Naive thymus-derived CD8-positive, alpha-beta T cell (primary cell): ENCODE measurements around the gene SLC35G4. TPM values are rescaled to one million over a fixed set of nuclear protein-coding genes. Genes with fewer than 3 reads are reported as not detected.
"Not testable (repeated sequence)": the region's sequence is repeated elsewhere in the genome, so short reads cannot be mapped to it uniquely, and the experiment has no call there.

ENCODE experiments used
- ATAC-seq, 2 donors: fragments of 150-1000 bp; cut with Tn5 transposase in 1 of 2; sonication (Bioruptor Pico), chemical (Tn5 transposase) in 1 of 2; 1 replicate in 1 of 2; 2 replicates in 1 of 2; pipeline ENCODE4 v1.10.0; 2021; ENCODE audit warnings: mild to moderate bottlenecking in 2 of 2, moderate library complexity in 2 of 2
- POLR2A ChIA-PET: fragments of 350-600 bp; sonication (Branson Sonifier 250); formaldehyde crosslinking; loops from one replicate; lab custom pipeline; 2021; ENCODE audit warnings: antibody characterized with exemption; lab: Charles Lee
- DNase-seq, 10 donors: peaks; one replicate each; pipeline versions ENCODE4 v3.0.0 to v3.0.0-alpha.2; 2020 to 2022
- H3K27ac Mint-ChIP-seq, 10 donors: one replicate each; pipeline ENCODE4 v1.8.0; 2020 to 2022; ENCODE audit warnings: mild to moderate bottlenecking in 10 of 10, mixed read lengths in 10 of 10, moderate library complexity in 4 of 10, inconsistent platforms in 1 of 10
- H3K27me3 Mint-ChIP-seq, 5 donors: one replicate each; pipeline ENCODE4 v1.8.0; 2021 to 2022; ENCODE audit warnings: mixed read lengths in 5 of 5
- H3K36me3 Mint-ChIP-seq, 3 donors: one replicate each; pipeline ENCODE4 v1.8.0; 2020 to 2022; ENCODE audit warnings: mixed read lengths in 3 of 3, mild to moderate bottlenecking in 2 of 3, inconsistent platforms in 1 of 3
- H3K4me1 Mint-ChIP-seq, 4 donors: one replicate each; pipeline ENCODE4 v1.8.0; 2021 to 2022; ENCODE audit warnings: mixed read lengths in 4 of 4
- H3K4me3 Mint-ChIP-seq, 10 donors: one replicate each; pipeline ENCODE4 v1.8.0; 2020 to 2022; ENCODE audit warnings: mild to moderate bottlenecking in 10 of 10, mixed read lengths in 10 of 10, moderate library complexity in 6 of 10, inconsistent platforms in 1 of 10
- H3K9me3 Mint-ChIP-seq, 9 donors: one replicate each; pipeline ENCODE4 v1.8.0; 2020 to 2022; ENCODE audit warnings: mixed read lengths in 9 of 9, mild to moderate bottlenecking in 3 of 9, inconsistent platforms in 1 of 9, moderate library complexity in 1 of 9
- microRNA-seq: library from miRNA; unstranded; fragments of <30 nt; microRNA quantifications from one replicate; pipeline ENCODE4 v1.2.0, GENCODE V29; 2022; ENCODE audit warnings: borderline microRNAs expressed
- polyA plus RNA-seq, 3 donors: library from polyadenylated mRNA; unstranded; fragments of 300-500 nt; fragmentation: Illumina TruSeq; gene quantifications; one replicate each; pipeline ENCODE4 v1.2.3, GENCODE V29; 2021
- total RNA-seq, 8 experiments: library from RNA in 2 of 8; stranded (reverse) in 2 of 8; gene quantifications; one replicate each; pipeline ENCODE4 v1.2.3 and lab custom pipeline; 2021 to 2026

Gene SLC35G4
- total and polyA plus RNA-seq, 5 experiments from 2014 or later: not detected

DNA sequence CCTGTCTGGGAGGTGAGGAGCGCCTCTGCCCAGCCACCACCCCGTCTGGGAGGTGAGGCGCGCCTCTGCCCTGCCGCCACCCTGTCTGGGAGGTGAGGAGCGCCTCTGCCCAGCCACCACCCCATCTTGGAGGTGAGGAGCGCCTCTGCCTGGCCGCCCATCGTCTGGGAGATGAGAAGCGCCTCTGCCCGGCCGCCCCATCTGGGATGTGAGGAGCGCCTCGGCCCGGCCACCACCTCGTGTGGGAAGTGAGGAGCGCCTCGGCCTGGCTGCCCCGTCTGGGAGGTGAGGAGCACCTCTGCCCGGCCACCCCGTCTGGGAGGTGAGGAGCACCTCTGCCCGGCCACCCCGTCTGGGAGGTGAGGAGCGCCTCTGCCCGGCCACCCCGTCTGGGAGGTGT is 38.4 kb downstream of the SLC35G4 start:
- POLR2A ChIA-PET, H3K4me1 Mint-ChIP-seq, ATAC-seq, H3K27ac Mint-ChIP-seq, DNase-seq, H3K4me3 Mint-ChIP-seq, H3K36me3 Mint-ChIP-seq: not testable (repeated sequence)
- peaks cover 0 to 18% (median 6%) of the 10 kb centered on the region in 9 donors for H3K9me3 Mint-ChIP-seq
- H3K27me3 Mint-ChIP-seq: peaks cover 0 to 25% (median 3%) of the 10 kb centered on the region in 5 donors

DNA sequence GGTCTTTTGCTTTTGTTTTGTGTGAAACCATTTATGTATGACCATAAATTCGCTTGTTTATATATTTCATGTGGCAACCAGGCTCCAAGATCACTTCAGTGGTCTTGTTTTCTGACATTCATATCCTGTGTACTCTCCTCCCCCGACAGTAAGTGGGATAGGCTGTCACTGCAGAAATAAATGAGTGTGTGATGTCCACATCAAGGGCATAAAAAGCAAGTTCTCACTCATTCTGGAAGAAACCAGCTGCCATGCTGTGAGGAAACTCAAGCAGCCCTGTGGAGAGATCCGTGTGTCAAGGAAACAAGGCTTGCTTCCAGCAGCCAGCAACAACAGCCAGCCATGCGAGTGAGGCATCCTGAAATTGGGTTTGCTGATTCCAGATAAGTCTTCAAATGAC is 40.4 kb downstream of the SLC35G4 start:
- peaks cover 0 to 8% (median 3%) of the 10 kb centered on the region in 3 donors for H3K36me3 Mint-ChIP-seq
- DNase-seq: no peak
- ATAC-seq: no peak
- no peaks in the 10 kb centered on the region for H3K4me1 Mint-ChIP-seq
- H3K27me3 Mint-ChIP-seq: peaks cover 5 to 44% (median 19%) of the 10 kb centered on the region in 5 donors
- peaks cover 0 to 18% (median 6%) of the 10 kb centered on the region in 9 donors for H3K9me3 Mint-ChIP-seq
- H3K27ac Mint-ChIP-seq: no peak overlapping the region
- no peak overlapping the region for H3K4me3 Mint-ChIP-seq
- POLR2A ChIA-PET: no interaction called here

DNA sequence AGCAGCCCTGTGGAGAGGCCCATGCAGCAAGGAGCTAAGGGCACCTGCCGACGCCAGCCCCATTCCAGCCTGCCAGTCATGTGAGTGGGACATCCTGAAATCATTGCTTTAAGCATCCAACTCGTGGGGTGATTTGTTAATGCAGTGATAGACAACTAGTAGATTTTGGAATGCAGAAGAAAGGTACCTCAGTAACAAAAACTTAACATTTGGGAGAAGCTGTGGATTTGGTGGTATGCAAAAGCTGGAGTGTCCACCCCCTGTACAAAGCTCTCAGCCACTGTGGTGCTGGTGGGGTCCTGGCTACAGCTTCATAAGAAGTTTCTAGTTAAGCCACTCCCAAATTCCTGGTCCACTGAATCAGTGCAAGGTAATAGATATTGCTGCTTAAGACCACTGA is 42.5 kb downstream of the SLC35G4 start:
- Mint-ChIP-seq H3K27ac (no peak overlapping the region), H3K27me3 (peaks cover 7 to 63% (median 30%) of the 10 kb centered on the region in 5 donors), H3K36me3 (peaks cover 0 to 8% (median 3%) of the 10 kb centered on the region in 3 donors), H3K9me3 (peaks cover 0 to 18% (median 4%) of the 10 kb centered on the region in 9 donors), H3K4me3 (no peak overlapping the region), H3K4me1 (peaks cover 1 to 8% (median 5%) of the 10 kb centered on the region in 4 donors)
- no peak for DNase-seq
- POLR2A ChIA-PET: no interaction called here
- no peak for ATAC-seq

- no peak for DNase-seq
- no peak for ATAC-seq
- Mint-ChIP-seq H3K4me3 (no peak overlapping the region), H3K36me3 (peaks cover 0 to 5% (median under 1%) of the 10 kb centered on the region in 3 donors), H3K27me3 (peaks cover 12 to 79% (median 42%) of the 10 kb centered on the region in 5 donors), H3K27ac (no peak overlapping the region), H3K4me1 (peaks cover 1 to 8% (median 5%) of the 10 kb centered on the region in 4 donors), H3K9me3 (peaks cover 0 to 14% (median 4%) of the 10 kb centered on the region in 9 donors)
- POLR2A ChIA-PET: no interaction called here
Observed at GRCh38 chr18:11653521-11653920, 44.1 kb downstream of the SLC35G4 start.

DNA sequence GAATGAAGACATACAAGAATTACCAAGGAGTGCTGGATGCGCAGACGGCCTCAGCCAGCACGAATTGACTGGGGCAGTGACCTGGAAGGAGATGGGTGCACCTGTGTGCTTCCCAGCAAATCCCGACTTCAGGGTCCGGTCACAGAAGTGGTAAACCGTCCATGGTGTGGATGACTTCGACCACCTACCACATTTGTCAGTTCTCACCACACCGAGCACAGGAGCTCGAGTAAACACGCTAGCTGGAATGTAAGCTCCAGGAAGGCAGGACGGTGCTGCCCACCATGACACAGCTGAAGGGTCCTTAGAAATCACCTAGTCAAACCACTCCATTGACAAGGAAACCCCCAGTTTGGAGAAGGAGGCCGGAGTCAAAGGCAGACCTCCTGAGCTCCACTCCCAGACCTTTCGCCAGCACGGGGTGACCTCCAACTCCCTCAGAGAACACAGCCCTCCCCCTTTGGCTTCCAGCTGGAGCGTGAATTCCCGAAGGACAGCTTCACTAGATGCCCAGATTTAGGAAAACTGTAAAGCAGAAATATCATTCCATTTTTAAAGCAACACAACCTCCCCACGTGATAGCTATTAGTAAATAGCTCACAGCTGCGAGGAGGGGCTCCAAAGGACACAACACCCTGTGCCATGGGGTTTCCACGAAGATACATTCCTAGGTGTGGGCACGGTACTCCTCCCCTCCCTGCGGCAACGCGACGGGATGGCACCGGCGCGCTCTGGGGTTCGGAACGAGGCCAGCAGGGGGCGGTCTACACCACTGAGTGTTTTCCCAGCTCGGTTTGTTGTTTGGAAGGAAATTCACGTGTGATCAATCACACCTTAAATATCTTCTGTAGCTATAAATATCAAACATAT is 45.6 kb downstream of the SLC35G4 start:
- POLR2A ChIA-PET: no interaction called here
- H3K4me1 Mint-ChIP-seq: peaks cover 1 to 8% (median 5%) of the 10 kb centered on the region in 4 donors
- H3K27me3 Mint-ChIP-seq: peaks cover 16 to 87% (median 44%) of the 10 kb centered on the region in 5 donors
- no peak for ATAC-seq
- no peak overlapping the region for H3K27ac Mint-ChIP-seq
- H3K36me3 Mint-ChIP-seq: no peaks in the 10 kb centered on the region
- H3K9me3 Mint-ChIP-seq: peaks cover 0 to 2% (median 0%) of the 10 kb centered on the region in 9 donors
- H3K4me3 Mint-ChIP-seq: no peak overlapping the region
- peak in 6 of 10 donors; percentile 7 to 32 (median 16) for DNase-seq

GRCh38 chr18:11655606-11655932 is 46.2 kb downstream of the SLC35G4 start:
- POLR2A ChIA-PET: no interaction called here
- Mint-ChIP-seq H3K27me3 (peaks cover 16 to 81% (median 44%) of the 10 kb centered on the region in 5 donors), H3K9me3 (no peaks in the 10 kb centered on the region), H3K36me3 (no peaks in the 10 kb centered on the region), H3K27ac (no peak overlapping the region), H3K4me1 (peaks cover 1 to 8% (median 5%) of the 10 kb centered on the region in 4 donors), H3K4me3 (no peak overlapping the region)
- ATAC-seq: no peak
- DNase-seq: no peak

DNA sequence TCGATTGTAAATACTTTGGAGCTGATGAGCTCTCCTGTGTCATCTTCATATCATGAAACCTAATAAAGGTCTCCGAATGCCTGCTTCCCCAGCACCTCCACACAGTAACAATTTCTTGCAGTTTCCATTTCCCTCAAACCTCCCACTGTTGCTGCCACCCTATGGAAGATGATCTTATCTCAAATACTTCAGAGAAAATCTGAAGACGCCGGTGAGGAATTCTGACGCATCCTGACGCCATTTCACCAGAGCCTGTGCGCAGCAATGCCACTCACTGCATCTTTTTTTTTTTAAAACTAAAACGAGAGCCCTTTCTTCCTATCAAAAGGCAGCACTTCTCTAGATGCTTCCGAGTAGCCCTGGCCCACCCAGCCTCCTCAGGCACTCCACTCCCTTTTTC is 47.8 kb downstream of the SLC35G4 start:
- ATAC-seq (no peak), DNase-seq (no peak)
- Mint-ChIP-seq H3K27me3 (peaks cover 16 to 65% (median 44%) of the 10 kb centered on the region in 5 donors), H3K4me3 (no peak overlapping the region), H3K36me3 (no peaks in the 10 kb centered on the region), H3K4me1 (peaks cover 1 to 8% (median 5%) of the 10 kb centered on the region in 4 donors), H3K9me3 (no peaks in the 10 kb centered on the region), H3K27ac (peak overlapping the region in 1 of 10 donors; percentile 36)
- POLR2A ChIA-PET: no interaction called here

DNA sequence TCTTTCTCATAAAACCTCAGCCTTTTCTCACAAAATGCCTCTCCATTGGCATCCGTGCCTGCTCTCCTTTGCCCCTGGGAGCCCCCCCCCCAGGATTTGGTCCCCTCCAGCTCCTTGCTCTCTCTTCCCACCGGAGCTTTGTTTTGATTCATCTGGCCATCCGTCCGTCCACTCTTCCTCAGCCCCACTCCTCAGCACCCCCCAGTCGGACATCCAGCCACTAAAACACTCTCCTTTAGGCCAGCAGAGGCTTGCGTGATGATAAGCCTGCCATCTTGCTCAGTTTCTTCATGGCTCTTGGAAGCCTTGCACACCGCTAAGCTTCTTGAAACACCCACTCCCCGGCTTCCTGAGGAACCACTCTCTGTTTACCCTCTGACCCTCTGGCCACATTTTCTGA is 48.2 kb downstream of the SLC35G4 start:
- Mint-ChIP-seq H3K27ac (peak overlapping the region in 2 of 10 donors; percentile 5 to 36), H3K36me3 (no peaks in the 10 kb centered on the region), H3K4me1 (peaks cover 1 to 8% (median 5%) of the 10 kb centered on the region in 4 donors), H3K9me3 (no peaks in the 10 kb centered on the region), H3K4me3 (no peak overlapping the region), H3K27me3 (peaks cover 16 to 65% (median 44%) of the 10 kb centered on the region in 5 donors)
- POLR2A ChIA-PET: no interaction called here
- no peak for ATAC-seq
- DNase-seq: no peak

GRCh38 chr18:11658019-11658418 is 48.6 kb downstream of the SLC35G4 start:
- POLR2A ChIA-PET: no interaction called here
- Mint-ChIP-seq H3K27ac (peak overlapping the region in 1 of 10 donors; percentile 5), H3K27me3 (peaks cover 16 to 64% (median 44%) of the 10 kb centered on the region in 5 donors), H3K9me3 (no peaks in the 10 kb centered on the region), H3K36me3 (no peaks in the 10 kb centered on the region), H3K4me3 (no peak overlapping the region), H3K4me1 (peaks cover 1 to 8% (median 5%) of the 10 kb centered on the region in 4 donors)
- no peak for DNase-seq
- ATAC-seq: no peak

DNA sequence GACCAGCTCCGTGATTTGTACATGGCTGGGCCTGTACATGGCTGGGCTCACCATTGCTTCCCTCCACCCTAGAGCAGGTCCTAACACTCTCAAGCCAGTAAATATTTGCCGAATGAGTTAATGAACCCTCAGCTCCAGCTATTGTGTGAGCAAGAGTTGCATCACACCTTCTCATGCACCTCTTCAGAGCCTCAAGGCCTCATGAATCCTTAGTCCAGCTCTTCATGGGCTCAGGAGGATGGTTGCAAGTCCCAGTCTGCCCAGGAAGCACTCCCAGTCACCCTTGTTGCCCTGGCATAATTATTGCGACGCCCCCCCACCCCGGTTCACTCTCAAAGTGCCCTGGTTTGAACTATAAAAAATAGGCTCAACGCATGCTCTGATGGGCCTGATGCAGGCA is 49.6 kb downstream of the SLC35G4 start:
- Mint-ChIP-seq H3K4me3 (no peak overlapping the region), H3K36me3 (no peaks in the 10 kb centered on the region), H3K27me3 (peaks cover 14 to 54% (median 37%) of the 10 kb centered on the region in 5 donors), H3K4me1 (peaks cover 1 to 8% (median 5%) of the 10 kb centered on the region in 4 donors), H3K27ac (no peak overlapping the region), H3K9me3 (no peaks in the 10 kb centered on the region)
- ATAC-seq (no peak), DNase-seq (no peak)
- POLR2A ChIA-PET: no interaction called here

Small RNA genes within 50 kb of the gene (microRNA-seq; reads per million reads assigned to microRNA genes)
- gene MIR7153: not detected

Other genes with a start within 250 kb of the SLC35G4 start
- gene GNAL, start 79.7 kb downstream of the SLC35G4 start, total RNA-seq: 1 to 10 TPM in 1 of 2 experiments, under 1 TPM in 1; 0.55 to 1.1 TPM
- under 1 TPM in 2 of 3 donors, not detected in 1; 0.06 to 0.27 TPM for gene GNAL, start 79.7 kb downstream of the SLC35G4 start, polyA plus RNA-seq
- 10 to 100 TPM; 52.6 to 53.4 TPM for gene CHMP1B, start 241.8 kb downstream of the SLC35G4 start, total RNA-seq
- 10 to 100 TPM; 45.2 to 58.0 (median 57.3) TPM for gene CHMP1B, start 241.8 kb downstream of the SLC35G4 start, polyA plus RNA-seq